ENCODE data around the gene TRH. TPM values are rescaled to one million over a fixed set of nuclear protein-coding genes. Genes with fewer than 3 reads are reported as not detected.

TRH gene
- total and polyA plus RNA-seq, 2 of the 8 experiments (the other 6 are each of a cell fraction or from before 2014, with no cell fraction given): not detected

DNA sequence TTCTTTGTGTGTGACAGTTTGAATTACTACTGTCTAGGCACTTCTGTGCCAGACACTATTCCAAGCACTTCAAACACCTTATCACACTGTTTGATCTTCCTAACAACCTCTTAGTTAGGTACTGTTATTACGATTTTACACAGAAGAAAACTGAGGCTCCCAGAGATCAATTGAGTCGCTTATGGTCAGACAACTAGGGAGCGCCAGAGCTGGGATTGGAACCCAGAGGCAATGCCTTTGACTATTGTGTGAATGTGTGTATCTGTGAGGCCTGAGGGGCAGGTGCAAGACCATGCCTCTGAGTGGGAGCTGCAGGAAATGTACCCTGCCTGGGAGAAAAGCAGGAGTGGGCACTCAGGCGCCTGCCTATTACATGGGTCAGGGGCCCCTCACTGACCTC, 1.8 kb downstream of the TRH start (continued):
- TF ChIP-seq, protein P1, sequence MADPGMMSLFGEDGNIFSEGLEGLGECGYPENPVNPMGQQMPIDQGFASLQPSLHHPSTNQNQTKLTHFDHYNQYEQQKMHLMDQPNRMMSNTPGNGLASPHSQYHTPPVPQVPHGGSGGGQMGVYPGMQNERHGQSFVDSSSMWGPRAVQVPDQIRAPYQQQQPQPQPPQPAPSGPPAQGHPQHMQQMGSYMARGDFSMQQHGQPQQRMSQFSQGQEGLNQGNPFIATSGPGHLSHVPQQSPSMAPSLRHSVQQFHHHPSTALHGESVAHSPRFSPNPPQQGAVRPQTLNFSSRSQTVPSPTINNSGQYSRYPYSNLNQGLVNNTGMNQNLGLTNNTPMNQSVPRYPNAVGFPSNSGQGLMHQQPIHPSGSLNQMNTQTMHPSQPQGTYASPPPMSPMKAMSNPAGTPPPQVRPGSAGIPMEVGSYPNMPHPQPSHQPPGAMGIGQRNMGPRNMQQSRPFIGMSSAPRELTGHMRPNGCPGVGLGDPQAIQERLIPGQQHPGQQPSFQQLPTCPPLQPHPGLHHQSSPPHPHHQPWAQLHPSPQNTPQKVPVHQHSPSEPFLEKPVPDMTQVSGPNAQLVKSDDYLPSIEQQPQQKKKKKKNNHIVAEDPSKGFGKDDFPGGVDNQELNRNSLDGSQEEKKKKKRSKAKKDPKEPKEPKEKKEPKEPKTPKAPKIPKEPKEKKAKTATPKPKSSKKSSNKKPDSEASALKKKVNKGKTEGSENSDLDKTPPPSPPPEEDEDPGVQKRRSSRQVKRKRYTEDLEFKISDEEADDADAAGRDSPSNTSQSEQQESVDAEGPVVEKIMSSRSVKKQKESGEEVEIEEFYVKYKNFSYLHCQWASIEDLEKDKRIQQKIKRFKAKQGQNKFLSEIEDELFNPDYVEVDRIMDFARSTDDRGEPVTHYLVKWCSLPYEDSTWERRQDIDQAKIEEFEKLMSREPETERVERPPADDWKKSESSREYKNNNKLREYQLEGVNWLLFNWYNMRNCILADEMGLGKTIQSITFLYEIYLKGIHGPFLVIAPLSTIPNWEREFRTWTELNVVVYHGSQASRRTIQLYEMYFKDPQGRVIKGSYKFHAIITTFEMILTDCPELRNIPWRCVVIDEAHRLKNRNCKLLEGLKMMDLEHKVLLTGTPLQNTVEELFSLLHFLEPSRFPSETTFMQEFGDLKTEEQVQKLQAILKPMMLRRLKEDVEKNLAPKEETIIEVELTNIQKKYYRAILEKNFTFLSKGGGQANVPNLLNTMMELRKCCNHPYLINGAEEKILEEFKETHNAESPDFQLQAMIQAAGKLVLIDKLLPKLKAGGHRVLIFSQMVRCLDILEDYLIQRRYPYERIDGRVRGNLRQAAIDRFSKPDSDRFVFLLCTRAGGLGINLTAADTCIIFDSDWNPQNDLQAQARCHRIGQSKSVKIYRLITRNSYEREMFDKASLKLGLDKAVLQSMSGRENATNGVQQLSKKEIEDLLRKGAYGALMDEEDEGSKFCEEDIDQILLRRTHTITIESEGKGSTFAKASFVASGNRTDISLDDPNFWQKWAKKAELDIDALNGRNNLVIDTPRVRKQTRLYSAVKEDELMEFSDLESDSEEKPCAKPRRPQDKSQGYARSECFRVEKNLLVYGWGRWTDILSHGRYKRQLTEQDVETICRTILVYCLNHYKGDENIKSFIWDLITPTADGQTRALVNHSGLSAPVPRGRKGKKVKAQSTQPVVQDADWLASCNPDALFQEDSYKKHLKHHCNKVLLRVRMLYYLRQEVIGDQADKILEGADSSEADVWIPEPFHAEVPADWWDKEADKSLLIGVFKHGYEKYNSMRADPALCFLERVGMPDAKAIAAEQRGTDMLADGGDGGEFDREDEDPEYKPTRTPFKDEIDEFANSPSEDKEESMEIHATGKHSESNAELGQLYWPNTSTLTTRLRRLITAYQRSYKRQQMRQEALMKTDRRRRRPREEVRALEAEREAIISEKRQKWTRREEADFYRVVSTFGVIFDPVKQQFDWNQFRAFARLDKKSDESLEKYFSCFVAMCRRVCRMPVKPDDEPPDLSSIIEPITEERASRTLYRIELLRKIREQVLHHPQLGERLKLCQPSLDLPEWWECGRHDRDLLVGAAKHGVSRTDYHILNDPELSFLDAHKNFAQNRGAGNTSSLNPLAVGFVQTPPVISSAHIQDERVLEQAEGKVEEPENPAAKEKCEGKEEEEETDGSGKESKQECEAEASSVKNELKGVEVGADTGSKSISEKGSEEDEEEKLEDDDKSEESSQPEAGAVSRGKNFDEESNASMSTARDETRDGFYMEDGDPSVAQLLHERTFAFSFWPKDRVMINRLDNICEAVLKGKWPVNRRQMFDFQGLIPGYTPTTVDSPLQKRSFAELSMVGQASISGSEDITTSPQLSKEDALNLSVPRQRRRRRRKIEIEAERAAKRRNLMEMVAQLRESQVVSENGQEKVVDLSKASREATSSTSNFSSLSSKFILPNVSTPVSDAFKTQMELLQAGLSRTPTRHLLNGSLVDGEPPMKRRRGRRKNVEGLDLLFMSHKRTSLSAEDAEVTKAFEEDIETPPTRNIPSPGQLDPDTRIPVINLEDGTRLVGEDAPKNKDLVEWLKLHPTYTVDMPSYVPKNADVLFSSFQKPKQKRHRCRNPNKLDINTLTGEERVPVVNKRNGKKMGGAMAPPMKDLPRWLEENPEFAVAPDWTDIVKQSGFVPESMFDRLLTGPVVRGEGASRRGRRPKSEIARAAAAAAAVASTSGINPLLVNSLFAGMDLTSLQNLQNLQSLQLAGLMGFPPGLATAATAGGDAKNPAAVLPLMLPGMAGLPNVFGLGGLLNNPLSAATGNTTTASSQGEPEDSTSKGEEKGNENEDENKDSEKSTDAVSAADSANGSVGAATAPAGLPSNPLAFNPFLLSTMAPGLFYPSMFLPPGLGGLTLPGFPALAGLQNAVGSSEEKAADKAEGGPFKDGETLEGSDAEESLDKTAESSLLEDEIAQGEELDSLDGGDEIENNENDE (IDR thresholded peaks at IDR 0.05; ENCODE audit: insufficient replicate concordance, low read length): no peak
- no peak for TF ChIP-seq TAF7 (optimal IDR thresholded peaks at IDR 0.05; ENCODE audit: borderline replicate concordance, low read depth, low read length)
- TF ChIP-seq RNF2 (IDR thresholded peaks at IDR 0.05; ENCODE audit: borderline replicate concordance, low read depth, low read length, missing control alignments, poor library complexity, severe bottlenecking): no peak
- TF ChIP-seq SIX5 (IDR thresholded peaks at IDR 0.05; ENCODE audit: low read depth, low read length): no peak
- no peak for TF ChIP-seq CHD2 (IDR thresholded peaks at IDR 0.05; ENCODE audit: low read length)
- TF ChIP-seq MAFK (IDR thresholded peaks at IDR 0.05; ENCODE audit: low read depth, low read length): no peak

Measured in H1 (cell line).